Testis (tissue), 2 donors: ENCODE results near the gene DAB2IP.

Experiments used
- CTCF ChIP-seq, 3 experiments: fragments of 450-650 bp in 2 of 3; fragments of 200-600 bp in 1 of 3; sonication (generic) in 1 of 3; IDR thresholded peaks; one replicate each; pipeline ENCODE4 v1.5.1; 2016 to 2019; ENCODE audit warnings: antibody characterized with exemption in 3 of 3, mild to moderate bottlenecking in 2 of 3, moderate library complexity in 1 of 3
- POLR2A ChIP-seq: fragments of 450-650 bp; IDR thresholded peaks from one replicate; pipeline ENCODE4 v1.6.1; 2017; ENCODE audit warnings: antibody characterized with exemption, mild to moderate bottlenecking, moderate library complexity

GRCh38 chr9:121714873-121715272 is 63.4 kb downstream of the DAB2IP start:
- no peak for TF ChIP-seq POLR2A
- no peak for TF ChIP-seq CTCF (IDR thresholded peaks at IDR 0.05)
